Stomach (tissue), 4 donors: Measurements from ENCODE around the gene APCDD1L.

Experiments used
- POLR2A ChIP-seq, 4 donors: fragments of 450-650 bp; IDR thresholded peaks; one replicate each; pipeline ENCODE4 v1.6.1; 2016; ENCODE audit warnings: antibody characterized with exemption in 4 of 4, control low read depth in 2 of 4, mild to moderate bottlenecking in 1 of 4, moderate library complexity in 1 of 4
- POLR2AphosphoS5 ChIP-seq, 3 donors: sonication (generic); formaldehyde crosslinking; IDR thresholded peaks; one replicate each; pipeline ENCODE4 v1.6.1; 2016; ENCODE audit warnings: antibody characterized with exemption in 3 of 3
- TF ChIP-seq, protein P1 (sequence below), 7 experiments: fragments of 450-650 bp in 4 of 7; fragments of 200-600 bp in 3 of 7; sonication (generic) in 3 of 7; IDR thresholded peaks; one replicate each; pipeline ENCODE4 v1.5.1; 2016 to 2019; ENCODE audit warnings: antibody characterized with exemption in 7 of 7, control low read depth in 2 of 7, mild to moderate bottlenecking in 1 of 7

DNA sequence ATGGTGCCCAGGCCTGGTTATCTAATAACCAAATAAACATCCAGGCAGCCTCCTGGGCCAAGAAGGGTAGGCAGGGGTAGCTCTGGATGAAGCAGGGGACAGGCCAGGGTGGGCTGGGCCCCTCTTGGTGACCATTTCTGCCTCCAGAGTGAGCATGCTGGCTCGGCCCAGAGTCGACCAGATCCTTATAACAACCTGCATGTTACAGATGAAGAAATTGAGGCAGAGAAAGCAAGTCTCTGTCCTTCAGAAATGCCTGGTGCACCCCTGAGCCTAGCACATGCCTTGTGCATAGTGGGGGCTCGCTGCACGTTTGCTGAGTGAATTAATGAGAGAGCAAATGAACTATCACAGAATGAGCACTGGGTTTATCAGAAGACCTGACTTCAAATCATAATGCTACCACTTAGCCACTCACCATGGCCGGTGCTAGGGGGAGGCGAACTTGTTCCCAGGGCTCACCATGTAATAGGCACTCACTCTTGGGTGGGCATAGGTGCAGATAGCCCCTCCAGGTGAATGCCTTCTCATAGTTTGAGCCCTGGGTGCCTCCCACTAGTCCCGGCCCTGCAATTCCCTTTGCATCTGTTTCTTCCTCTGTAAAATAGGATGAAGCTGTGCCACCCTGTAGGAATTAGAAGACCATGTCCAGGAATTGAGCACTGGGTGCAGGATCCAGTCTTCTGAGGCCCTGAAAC is 3.8 kb upstream of the APCDD1L start:
- TF ChIP-seq, protein P1, sequence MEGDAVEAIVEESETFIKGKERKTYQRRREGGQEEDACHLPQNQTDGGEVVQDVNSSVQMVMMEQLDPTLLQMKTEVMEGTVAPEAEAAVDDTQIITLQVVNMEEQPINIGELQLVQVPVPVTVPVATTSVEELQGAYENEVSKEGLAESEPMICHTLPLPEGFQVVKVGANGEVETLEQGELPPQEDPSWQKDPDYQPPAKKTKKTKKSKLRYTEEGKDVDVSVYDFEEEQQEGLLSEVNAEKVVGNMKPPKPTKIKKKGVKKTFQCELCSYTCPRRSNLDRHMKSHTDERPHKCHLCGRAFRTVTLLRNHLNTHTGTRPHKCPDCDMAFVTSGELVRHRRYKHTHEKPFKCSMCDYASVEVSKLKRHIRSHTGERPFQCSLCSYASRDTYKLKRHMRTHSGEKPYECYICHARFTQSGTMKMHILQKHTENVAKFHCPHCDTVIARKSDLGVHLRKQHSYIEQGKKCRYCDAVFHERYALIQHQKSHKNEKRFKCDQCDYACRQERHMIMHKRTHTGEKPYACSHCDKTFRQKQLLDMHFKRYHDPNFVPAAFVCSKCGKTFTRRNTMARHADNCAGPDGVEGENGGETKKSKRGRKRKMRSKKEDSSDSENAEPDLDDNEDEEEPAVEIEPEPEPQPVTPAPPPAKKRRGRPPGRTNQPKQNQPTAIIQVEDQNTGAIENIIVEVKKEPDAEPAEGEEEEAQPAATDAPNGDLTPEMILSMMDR (IDR thresholded peaks at IDR 0.05) = no peak
- TF ChIP-seq POLR2AphosphoS5 (IDR thresholded peaks at IDR 0.05) (no peak), POLR2A (IDR thresholded peaks at IDR 0.05) (no peak)
